Activated CD8-positive, alpha-beta memory T cell treated with anti-CD3 and anti-CD28 coated beads, Interleukin-2, amount 10 ng/mL, durations not matched to agents 7 days and 5 days (primary cell): Measurements from ENCODE around the gene CETP. TPM values are rescaled to one million over a fixed set of nuclear protein-coding genes. Genes with fewer than 3 reads are reported as not detected.

ENCODE experiments used
- ATAC-seq: fragments of 150-1000 bp; cut with Tn5 transposase; one replicate; pipeline ENCODE4 v1.10.0; 2021; ENCODE audit warnings: moderate library complexity
- CTCF ChIA-PET: fragments of 350-600 bp; sonication (Branson Sonifier 250); formaldehyde crosslinking; loops from one replicate; lab custom pipeline; 2021; ENCODE audit warnings: antibody characterized with exemption; lab: Charles Lee
- DNase-seq: peaks from one replicate; pipeline ENCODE4 v3.0.0-alpha.2; 2020
- H3K27ac Mint-ChIP-seq: one replicate; pipeline ENCODE4 v1.8.0; 2021; ENCODE audit warnings: mild to moderate bottlenecking, mixed read lengths
- H3K27me3 Mint-ChIP-seq: one replicate; pipeline ENCODE4 v1.8.0; 2021; ENCODE audit warnings: mixed read lengths
- H3K36me3 Mint-ChIP-seq: one replicate; pipeline ENCODE4 v1.8.0; 2021; ENCODE audit warnings: mild to moderate bottlenecking, mixed read lengths
- H3K4me1 Mint-ChIP-seq: one replicate; pipeline ENCODE4 v1.8.0; 2021; ENCODE audit warnings: mixed read lengths
- H3K4me3 Mint-ChIP-seq: one replicate; pipeline ENCODE4 v1.8.0; 2021; ENCODE audit warnings: mild to moderate bottlenecking, moderate library complexity, mixed read lengths
- H3K9me3 Mint-ChIP-seq: one replicate; pipeline ENCODE4 v1.8.0; 2022; ENCODE audit warnings: low read depth, mixed read lengths
- total RNA-seq, 2 experiments: library from RNA; stranded (reverse); gene quantifications; one replicate each; pipeline ENCODE4 v1.2.3, GENCODE V29; 2021

CETP gene
- total RNA-seq, 2 experiments from 2014 or later, result not detected

- DNase-seq (no peak), ATAC-seq (no peak)
- H3K9me3 Mint-ChIP-seq, result no peaks in the 10 kb centered on the region
- peak overlapping the region; percentile 21 for H3K27ac Mint-ChIP-seq
- peaks cover 68% of the 10 kb centered on the region for H3K4me1 Mint-ChIP-seq
- CTCF ChIA-PET, result interaction anchor here (0.7 to 1.8 kb wide), 5 partner anchors 13 to 62 kb away, joined by 3 to 5 read pairs (median 3); no protein-coding TSS in a partner anchor
- no peak overlapping the region for H3K4me3 Mint-ChIP-seq
- peaks cover 73% of the 10 kb centered on the region for H3K36me3 Mint-ChIP-seq
- no peaks in the 10 kb centered on the region for H3K27me3 Mint-ChIP-seq
Observed at GRCh38 chr16:57027067-57027466, 65.3 kb downstream of the CETP start.

GRCh38 chr16:57028086-57028485 lies 66.3 kb downstream of the CETP start:
- Mint-ChIP-seq H3K4me3 (no peak overlapping the region), H3K27me3 (no peaks in the 10 kb centered on the region), H3K9me3 (no peaks in the 10 kb centered on the region), H3K36me3 (peaks cover 67% of the 10 kb centered on the region), H3K27ac (peak overlapping the region; percentile 19), H3K4me1 (peaks cover 60% of the 10 kb centered on the region)
- DNase-seq, result no peak
- CTCF ChIA-PET, result interaction anchor here (0.8 to 1.8 kb wide), 4 partner anchors 14 to 64 kb away, joined by 3 to 5 read pairs (median 4); no protein-coding TSS in a partner anchor
- ATAC-seq, result no peak

GRCh38 chr16:57029161-57030160 lies 67.7 kb downstream of the CETP start:
- Mint-ChIP-seq H3K36me3 (peaks cover 71% of the 10 kb centered on the region), H3K9me3 (no peaks in the 10 kb centered on the region), H3K4me1 (peaks cover 50% of the 10 kb centered on the region), H3K4me3 (no peak overlapping the region), H3K27me3 (no peaks in the 10 kb centered on the region), H3K27ac (no peak overlapping the region)
- CTCF ChIA-PET, result interaction anchor here (1.6 kb wide), 1 partner anchor 64 kb away, joined by 4 read pairs; no protein-coding TSS in a partner anchor
- ATAC-seq (no peak), DNase-seq (no peak)

- H3K4me3 Mint-ChIP-seq, result no peak overlapping the region
- DNase-seq (no peak), ATAC-seq (no peak)
- no peaks in the 10 kb centered on the region for H3K27me3 Mint-ChIP-seq
- no peak overlapping the region for H3K27ac Mint-ChIP-seq
- CTCF ChIA-PET, result interaction anchor here (0.6 to 1.6 kb wide), 4 partner anchors 9 to 1123 kb away, joined by 3 to 4 read pairs (median 4); no protein-coding TSS in a partner anchor
- no peaks in the 10 kb centered on the region for H3K9me3 Mint-ChIP-seq
- H3K36me3 Mint-ChIP-seq, result peaks cover 74% of the 10 kb centered on the region
- H3K4me1 Mint-ChIP-seq, result peaks cover 50% of the 10 kb centered on the region
Observed at GRCh38 chr16:57030346-57030902, 68.7 kb downstream of the CETP start.

- peaks cover 57% of the 10 kb centered on the region for H3K4me1 Mint-ChIP-seq
- no peak for ATAC-seq
- H3K27ac Mint-ChIP-seq, result no peak overlapping the region
- no peak overlapping the region for H3K4me3 Mint-ChIP-seq
- peaks cover 71% of the 10 kb centered on the region for H3K36me3 Mint-ChIP-seq
- no peak for DNase-seq
- H3K27me3 Mint-ChIP-seq, result no peaks in the 10 kb centered on the region
- no peaks in the 10 kb centered on the region for H3K9me3 Mint-ChIP-seq
- CTCF ChIA-PET, result interaction anchor here (1.2 to 1.6 kb wide), 4 partner anchors 8 to 67 kb away, joined by 3 to 4 read pairs (median 4); no protein-coding TSS in a partner anchor
Observed at GRCh38 chr16:57031156-57031555, 69.4 kb downstream of the CETP start.

- Mint-ChIP-seq H3K9me3 (no peaks in the 10 kb centered on the region), H3K4me1 (peaks cover 65% of the 10 kb centered on the region), H3K27ac (no peak overlapping the region), H3K36me3 (peaks cover 70% of the 10 kb centered on the region), H3K27me3 (no peaks in the 10 kb centered on the region), H3K4me3 (no peak overlapping the region)
- CTCF ChIA-PET, result interaction anchor here (0.9 to 1.3 kb wide), 2 partner anchors 62 to 68 kb away, joined by 3 to 4 read pairs; no protein-coding TSS in a partner anchor
- DNase-seq, result no peak
- ATAC-seq, result no peak
Observed at GRCh38 chr16:57032346-57032745, 70.6 kb downstream of the CETP start.

- DNase-seq (no peak), ATAC-seq (no peak)
- H3K9me3 Mint-ChIP-seq, result no peaks in the 10 kb centered on the region
- H3K27me3 Mint-ChIP-seq, result no peaks in the 10 kb centered on the region
- H3K4me1 Mint-ChIP-seq, result peaks cover 64% of the 10 kb centered on the region
- peaks cover 71% of the 10 kb centered on the region for H3K36me3 Mint-ChIP-seq
- H3K27ac Mint-ChIP-seq, result no peak overlapping the region
- H3K4me3 Mint-ChIP-seq, result no peak overlapping the region
- CTCF ChIA-PET, result interaction anchor here (0.9 to 1.6 kb wide), 2 partner anchors 9 to 69 kb away, joined by 4 to 5 read pairs; no protein-coding TSS in a partner anchor
Observed at GRCh38 chr16:57032931-57033330, 71.2 kb downstream of the CETP start.

Other genes with a start within 250 kb of the CETP start
- 100 to 1,000 TPM; 126 to 129 TPM for gene NUP93, start 231.8 kb upstream of the CETP start, total RNA-seq
- not detected for gene SLC12A3, start 96.7 kb upstream of the CETP start, total RNA-seq
- 100 to 1,000 TPM; 127 to 149 TPM for gene HERPUD1, start 29.8 kb upstream of the CETP start, total RNA-seq
- gene NLRC5, start 27.6 kb downstream of the CETP start, total RNA-seq, result 100 to 1,000 TPM; 156 to 287 TPM
- 1 to 10 TPM; 3.2 to 9.6 TPM for gene CPNE2, start 130.6 kb downstream of the CETP start, total RNA-seq
- gene PSME3IP1, start 224.1 kb downstream of the CETP start, total RNA-seq, result 100 to 1,000 TPM; 118 to 124 TPM
- 10 to 100 TPM; 32.6 to 33.7 TPM for gene RSPRY1, start 224.4 kb downstream of the CETP start, total RNA-seq